H9 (cell line): ENCODE data around the gene HIPK2. TPM values are rescaled to one million over a fixed set of nuclear protein-coding genes. Genes with fewer than 3 reads are reported as not detected.

Experiments used
- DNase-seq: peaks from one replicate; pipeline ENCODE4 v3.0.0-alpha.2; 2017
- H2AFZ ChIP-seq: one replicate; pipeline ENCODE4 v1.6.1; 2013; ENCODE audit warnings: mild to moderate bottlenecking, low read length, control low read depth, moderate library complexity
- H2AK5ac ChIP-seq: 2 replicates; pipeline ENCODE4 v1.6.1; 2013; ENCODE audit warnings: low read length, control low read depth, mixed read lengths; ENCODE audit not compliant: insufficient read length
- H2BK120ac ChIP-seq: one replicate; pipeline ENCODE4 v1.6.1; 2013; ENCODE audit warnings: low read depth, mild to moderate bottlenecking, low read length, control low read depth, inconsistent platforms; ENCODE audit not compliant: poor library complexity, severe bottlenecking
- H2BK12ac ChIP-seq: 2 replicates; pipeline ENCODE4 v1.6.1; 2013; ENCODE audit warnings: low read length, control low read depth, mixed read lengths, low read depth; ENCODE audit not compliant: insufficient read length
- H2BK15ac ChIP-seq: 2 replicates; pipeline ENCODE4 v1.6.1; 2013; ENCODE audit warnings: low read depth, low read length, control low read depth
- H2BK20ac ChIP-seq: one replicate; pipeline ENCODE4 v1.6.1; 2013; ENCODE audit warnings: low read depth, mild to moderate bottlenecking, low read length, control low read depth, inconsistent platforms; ENCODE audit not compliant: poor library complexity, severe bottlenecking
- H2BK5ac ChIP-seq: 2 replicates; pipeline ENCODE4 v1.6.1; 2013; ENCODE audit warnings: low read length, control low read depth, mixed read lengths; ENCODE audit not compliant: insufficient read length
- H3K14ac ChIP-seq: 2 replicates; pipeline ENCODE4 v1.6.1; 2013; ENCODE audit warnings: low read length, control low read depth; ENCODE audit not compliant: insufficient read depth
- H3K18ac ChIP-seq: 2 replicates; pipeline ENCODE4 v1.6.1; 2013; ENCODE audit warnings: low read depth, mild to moderate bottlenecking, mixed read lengths, low read length, control low read depth; ENCODE audit not compliant: insufficient read length
- H3K23ac ChIP-seq: 2 replicates; pipeline ENCODE4 v1.6.1; 2013; ENCODE audit warnings: low read length, control low read depth, mixed read lengths, low read depth; ENCODE audit not compliant: insufficient read length
- H3K23me2 ChIP-seq: 2 replicates; pipeline ENCODE4 v1.6.1; 2013; ENCODE audit warnings: low read depth, mild to moderate bottlenecking, mixed read lengths, low read length, control low read depth; ENCODE audit not compliant: insufficient read length, poor library complexity, severe bottlenecking
- H3K27ac ChIP-seq: 2 replicates; pipeline ENCODE4 v1.5.1; 2013; ENCODE audit warnings: low read length, control low read depth, mixed read lengths, low read depth; ENCODE audit not compliant: insufficient read length
- H3K27me3 ChIP-seq: 2 replicates; pipeline ENCODE4 v1.6.1; 2013; ENCODE audit warnings: low read length, control low read depth, inconsistent platforms; ENCODE audit not compliant: insufficient read depth
- H3K4ac ChIP-seq: 2 replicates; pipeline ENCODE4 v1.6.1; 2013; ENCODE audit warnings: low read depth, mild to moderate bottlenecking, control low read depth, inconsistent platforms, low read length, moderate library complexity
- H3K4me1 ChIP-seq: 2 replicates; pipeline ENCODE4 v1.6.1; 2013; ENCODE audit warnings: low read length, control low read depth, inconsistent platforms; ENCODE audit not compliant: insufficient read depth
- H3K4me2 ChIP-seq: 2 replicates; pipeline ENCODE4 v1.6.1; 2013; ENCODE audit warnings: low read length, control low read depth, mixed read lengths; ENCODE audit not compliant: insufficient read length, insufficient read depth
- H3K56ac ChIP-seq: 2 replicates; pipeline ENCODE4 v1.6.1; 2013; ENCODE audit warnings: low read depth, mild to moderate bottlenecking, mixed read lengths, low read length, control low read depth; ENCODE audit not compliant: insufficient read length
- H3K79me1 ChIP-seq: 2 replicates; pipeline ENCODE4 v1.6.1; 2013; ENCODE audit warnings: low read depth, mild to moderate bottlenecking, moderate library complexity, low read length, control low read depth, inconsistent platforms; ENCODE audit not compliant: insufficient read depth, poor library complexity, severe bottlenecking
- H3K79me2 ChIP-seq: 2 replicates; pipeline ENCODE4 v1.6.1; 2013; ENCODE audit warnings: low read length, control low read depth, inconsistent platforms; ENCODE audit not compliant: insufficient read depth
- H3K9ac ChIP-seq: 2 replicates; pipeline ENCODE4 v1.6.1; 2013; ENCODE audit warnings: low read length, control low read depth, mixed read lengths; ENCODE audit not compliant: insufficient read length; ENCODE audit errors: extremely low read depth
- H3K9me3 ChIP-seq: one replicate; pipeline ENCODE4 v1.6.1; 2013; ENCODE audit warnings: low read depth, low read length, inconsistent platforms; ENCODE audit not compliant: control insufficient read depth
- H3T11ph ChIP-seq: one replicate; pipeline ENCODE4 v1.6.1; 2013; ENCODE audit warnings: mild to moderate bottlenecking, low read length, control low read depth, inconsistent platforms
- H4K20me1 ChIP-seq: one replicate; pipeline ENCODE4 v1.6.1; 2013; ENCODE audit not compliant: control insufficient read depth, insufficient read length, insufficient read depth
- H4K5ac ChIP-seq: 2 replicates; pipeline ENCODE4 v1.6.1; 2013; ENCODE audit warnings: low read depth, mild to moderate bottlenecking, mixed read lengths, low read length, control low read depth; ENCODE audit not compliant: insufficient read length
- H4K8ac ChIP-seq: replicated peaks from 2 replicates; pipeline ENCODE4 v1.6.1; 2013; ENCODE audit warnings: low read length, control low read depth, mixed read lengths, low read depth; ENCODE audit not compliant: insufficient read length
- H4K91ac ChIP-seq: 2 replicates; pipeline ENCODE4 v1.6.1; 2013; ENCODE audit warnings: low read depth, mild to moderate bottlenecking, moderate library complexity, mixed read lengths, low read length, control low read depth; ENCODE audit not compliant: insufficient read length
- H3K27ac Mint-ChIP-seq, 3 experiments: 2 replicates in 2 of 3; 3 replicates in 1 of 3; pipeline ENCODE4 v1.8.0; 2020 to 2021; ENCODE audit warnings: mixed read lengths in 3 of 3, mild to moderate bottlenecking in 1 of 3, moderate library complexity in 1 of 3
- H3K27me3 Mint-ChIP-seq: 2 replicates; pipeline ENCODE4 v1.8.0; 2021; ENCODE audit warnings: low read depth, mild to moderate bottlenecking, moderate library complexity, mixed read lengths
- H3K36me3 Mint-ChIP-seq, 3 experiments: 2 replicates in 2 of 3; 3 replicates in 1 of 3; pipeline ENCODE4 v1.8.0; 2020 to 2021; ENCODE audit warnings: low read depth in 3 of 3, mixed read lengths in 3 of 3; ENCODE audit not compliant: insufficient read depth in 1 of 3
- H3K4me1 Mint-ChIP-seq, 2 experiments: 2 replicates each; pipeline ENCODE4 v1.8.0; 2020; ENCODE audit warnings: mixed read lengths in 2 of 2
- H3K4me3 Mint-ChIP-seq, 2 experiments: 2 replicates in 1 of 2; 3 replicates in 1 of 2; pipeline ENCODE4 v1.8.0; 2020 to 2021; ENCODE audit warnings: mild to moderate bottlenecking in 2 of 2, mixed read lengths in 2 of 2, moderate library complexity in 1 of 2
- H3K9me3 Mint-ChIP-seq, 2 experiments: 2 replicates in 1 of 2; 3 replicates in 1 of 2; pipeline ENCODE4 v1.8.0; 2020; ENCODE audit warnings: mild to moderate bottlenecking in 2 of 2, mixed read lengths in 2 of 2, moderate library complexity in 1 of 2
- WGBS: extraction: QIAGEN DNeasy Blood & Tissue Kit; methylation state at CpG from one replicate; pipeline ENCODE4 v1.1.7; 2013; ENCODE audit warnings: missing lambda C conversion rate, low lambda C conversion rate, mixed read lengths; ENCODE audit not compliant: insufficient read length; ENCODE audit errors: extremely low coverage; 5-methylcytosine and 5-hydroxymethylcytosine counted together
- total RNA-seq: library from RNA; stranded (reverse); gene quantifications from 2 replicates; pipeline ENCODE4 v1.2.1, GENCODE V29; 2021
- TF ChIP-seq, protein P1 (sequence below): fragments of 200-600 bp; sonication (generic); conservative IDR thresholded peaks from 3 replicates; pipeline ENCODE4 v1.8.0; 2021; ENCODE audit warnings: antibody characterized with exemption, mild to moderate bottlenecking

Gene HIPK2
- total RNA-seq, 1 experiment from 2014 or later: 21.9 TPM

DNA sequence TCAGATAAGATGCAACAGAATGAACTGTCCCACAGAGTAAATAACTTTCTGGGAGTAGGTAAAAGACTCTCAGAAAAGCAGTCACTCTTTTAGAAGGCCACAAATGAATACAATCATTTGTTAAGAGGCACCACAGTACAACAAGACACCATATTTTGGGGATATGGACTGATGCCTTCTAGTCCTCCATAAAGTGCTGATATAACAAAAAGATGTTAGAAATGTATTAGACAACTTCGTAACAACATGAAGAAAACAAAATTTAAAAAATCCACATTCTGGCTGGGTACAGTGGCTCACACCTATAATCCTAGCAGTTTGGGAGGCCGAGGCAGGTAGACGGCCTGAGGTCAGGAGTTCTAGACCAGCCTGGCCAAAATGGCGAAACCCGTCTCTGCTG lies 111.3 kb downstream of the HIPK2 start:
- Histone ChIP-seq H3K56ac (no peak overlapping the region), H3K23ac (no peak overlapping the region), H2BK20ac (no peak overlapping the region), H3K27ac (no peak overlapping the region), H2BK15ac (no peak overlapping the region), H3K9me3 (no peaks in the 10 kb centered on the region), H3K79me1 (no peaks in the 10 kb centered on the region), H3K4ac (no peak overlapping the region), H2BK5ac (no peak overlapping the region), H2BK120ac (no peak overlapping the region), H3K27me3 (no peaks in the 10 kb centered on the region), H4K8ac (no peak overlapping the region), H3K9ac (no peak overlapping the region), H3K14ac (no peak overlapping the region), H3K4me2 (no peak overlapping the region), H3K23me2 (no peaks in the 10 kb centered on the region), H4K91ac (no peak overlapping the region), H3T11ph (no peak overlapping the region), H2AK5ac (no peak overlapping the region), H2BK12ac (no peak overlapping the region), H3K4me1 (no peaks in the 10 kb centered on the region), H2AFZ (no peak overlapping the region), H3K79me2 (no peaks in the 10 kb centered on the region), H4K20me1 (no peaks in the 10 kb centered on the region), H3K18ac (no peak overlapping the region), H4K5ac (no peak overlapping the region)
- Mint-ChIP-seq H3K4me3 (no peak overlapping the region), H3K27ac (no peak overlapping the region), H3K27me3 (no peaks in the 10 kb centered on the region), H3K4me1 (peaks cover 7 to 10% of the 10 kb centered on the region in 2 experiments), H3K9me3 (no peaks in the 10 kb centered on the region), H3K36me3 (no peaks in the 10 kb centered on the region; a peak in 2 of 7 replicates)
- TF ChIP-seq, protein P1, sequence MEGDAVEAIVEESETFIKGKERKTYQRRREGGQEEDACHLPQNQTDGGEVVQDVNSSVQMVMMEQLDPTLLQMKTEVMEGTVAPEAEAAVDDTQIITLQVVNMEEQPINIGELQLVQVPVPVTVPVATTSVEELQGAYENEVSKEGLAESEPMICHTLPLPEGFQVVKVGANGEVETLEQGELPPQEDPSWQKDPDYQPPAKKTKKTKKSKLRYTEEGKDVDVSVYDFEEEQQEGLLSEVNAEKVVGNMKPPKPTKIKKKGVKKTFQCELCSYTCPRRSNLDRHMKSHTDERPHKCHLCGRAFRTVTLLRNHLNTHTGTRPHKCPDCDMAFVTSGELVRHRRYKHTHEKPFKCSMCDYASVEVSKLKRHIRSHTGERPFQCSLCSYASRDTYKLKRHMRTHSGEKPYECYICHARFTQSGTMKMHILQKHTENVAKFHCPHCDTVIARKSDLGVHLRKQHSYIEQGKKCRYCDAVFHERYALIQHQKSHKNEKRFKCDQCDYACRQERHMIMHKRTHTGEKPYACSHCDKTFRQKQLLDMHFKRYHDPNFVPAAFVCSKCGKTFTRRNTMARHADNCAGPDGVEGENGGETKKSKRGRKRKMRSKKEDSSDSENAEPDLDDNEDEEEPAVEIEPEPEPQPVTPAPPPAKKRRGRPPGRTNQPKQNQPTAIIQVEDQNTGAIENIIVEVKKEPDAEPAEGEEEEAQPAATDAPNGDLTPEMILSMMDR: no peak
- no CpG with 5 or more reads among the region's 5 CpGs for WGBS
- no peak for DNase-seq
